Measurements from ENCODE around the gene ORC4. TPM values are rescaled to one million over a fixed set of nuclear protein-coding genes. Genes with fewer than 3 reads are reported as not detected.
"Not testable (repeated sequence)": the region's sequence is repeated elsewhere in the genome, so short reads cannot be mapped to it uniquely, and the experiment has no call there.

ORC4 gene
- total and polyA plus RNA-seq, 2 donors (not counting 3 experiments of a cell fraction or from before 2014, with no cell fraction given): 25.2 to 27.0 TPM

GRCh38 chr2:148006249-148007007 lies 14.1 kb downstream of the ORC4 start:
- POLR2A ChIA-PET: no interaction called here
- H3K9ac ChIP-seq (replicated peaks; ENCODE audit: extremely low read depth, insufficient read depth, low read length): no peak overlapping the region
- no peaks in the 10 kb centered on the region for H3K4me1 ChIP-seq (ENCODE audit: control insufficient read depth, extremely low read depth, insufficient read depth, low read length)
- BruUV-seq (replicated peaks): no TSS peak
- peaks cover 34% of the 10 kb centered on the region for H3K79me2 ChIP-seq (ENCODE audit: control insufficient read depth, insufficient read depth, low read length)
- DNase-seq (ENCODE audit: low read depth, low spot score) (no peak), FAIRE-seq (no peak)
- no peaks in the 10 kb centered on the region for H3K27me3 ChIP-seq (ENCODE audit: control insufficient read depth in 2 of 2, insufficient read depth in 2 of 2, low read length in 2 of 2)
- no peak overlapping the region for H3K27ac ChIP-seq (ENCODE audit: insufficient read depth, low read depth, low read length)
- H2AFZ ChIP-seq (ENCODE audit: low read depth, low read length): no peak overlapping the region
- H3K9me3 ChIP-seq (replicated peaks; ENCODE audit: control insufficient read depth, insufficient read depth, low read length): no peaks in the 10 kb centered on the region
- H3K4me3 ChIP-seq (replicated peaks in 1 of 3; ENCODE audit: insufficient read depth in 1 of 3, low read depth in 1 of 3, low read length in 3 of 3): no peak overlapping the region
- no peak overlapping the region for H3K4me2 ChIP-seq (ENCODE audit: insufficient read depth, low read length)
- dilution Hi-C loops (cut with MboI; ENCODE audit: extremely low pct_ligation_motif_present, low sequenced_read_pairs): no loop called here
- peaks cover 2% of the 10 kb centered on the region for H4K20me1 ChIP-seq (replicated peaks; ENCODE audit: control insufficient read depth, extremely low read depth, insufficient read depth, low read length)
- H3K36me3 ChIP-seq (ENCODE audit: control insufficient read depth in 2 of 2, extremely low read depth in 1 of 2, insufficient read depth in 2 of 2, low read length in 2 of 2): no peaks in the 10 kb centered on the region
- CTCF ChIA-PET: no interaction called here
- intact Hi-C loops (cut with micrococcal nuclease): no loop called here
- no peaks in the 10 kb centered on the region for H3K9me1 ChIP-seq (replicated peaks; ENCODE audit: control insufficient read depth, extremely low read depth, insufficient read depth, low read length)
- no peak for TF ChIP-seq CTCF (IDR thresholded peaks at IDR 0.05; ENCODE audit: extremely low read depth in 1 of 2, insufficient read depth in 1 of 2, low read depth in 1 of 2, low read length in 2 of 2)

GRCh38 chr2:148002420-148002819 lies 18.1 kb downstream of the ORC4 start:
- H3K4me1 ChIP-seq (ENCODE audit: control insufficient read depth, extremely low read depth, insufficient read depth, low read length); dilution Hi-C loops (cut with MboI; ENCODE audit: extremely low pct_ligation_motif_present, low sequenced_read_pairs); H3K4me2 ChIP-seq (ENCODE audit: insufficient read depth, low read length); H3K9me3 ChIP-seq (replicated peaks; ENCODE audit: control insufficient read depth, insufficient read depth, low read length); H3K9ac ChIP-seq (replicated peaks; ENCODE audit: extremely low read depth, insufficient read depth, low read length); H3K27me3 ChIP-seq (ENCODE audit: control insufficient read depth in 2 of 2, insufficient read depth in 2 of 2, low read length in 2 of 2); CTCF ChIA-PET; H2AFZ ChIP-seq (ENCODE audit: low read depth, low read length); POLR2A ChIA-PET; H3K36me3 ChIP-seq (ENCODE audit: control insufficient read depth in 2 of 2, extremely low read depth in 1 of 2, insufficient read depth in 2 of 2, low read length in 2 of 2); H3K9me1 ChIP-seq (replicated peaks; ENCODE audit: control insufficient read depth, extremely low read depth, insufficient read depth, low read length); intact Hi-C loops (cut with micrococcal nuclease); FAIRE-seq; H4K20me1 ChIP-seq (replicated peaks; ENCODE audit: control insufficient read depth, extremely low read depth, insufficient read depth, low read length); DNase-seq (ENCODE audit: low read depth, low spot score); H3K4me3 ChIP-seq (replicated peaks in 1 of 3; ENCODE audit: insufficient read depth in 1 of 3, low read depth in 1 of 3, low read length in 3 of 3); BruUV-seq (replicated peaks); H3K27ac ChIP-seq (ENCODE audit: insufficient read depth, low read depth, low read length): not testable (repeated sequence)
- H3K79me2 ChIP-seq (ENCODE audit: control insufficient read depth, insufficient read depth, low read length): peaks cover 21% of the 10 kb centered on the region

Data from endothelial cell of umbilical vein (primary cell).